HG02840 (cell line): ENCODE measurements around the gene LMAN1.

Experiments
- ATAC-seq: cut with Tn5 transposase; IDR thresholded peaks from one replicate; pipeline ENCODE4 v1.9.1; 2021; ENCODE audit warnings: mild to moderate bottlenecking, moderate library complexity, moderate number of reproducible peaks; ENCODE audit not compliant: unreplicated experiment, low FRiP score

LMAN1 gene

GRCh38 chr18:59358712-59359575 is at the start of gene LMAN1:
TSS of gene LMAN1 (minus strand) at chr18:59359265. CDS start at chr18:59359244, 21 bp downstream.
- ATAC-seq: peak; percentile 94

- peak; percentile 65 for ATAC-seq
Measured at GRCh38 chr18:59402432-59403090, 43.5 kb upstream of the LMAN1 start.

GRCh38 chr18:59400407-59400806 is 41.3 kb upstream of the LMAN1 start:
- ATAC-seq: no peak

GRCh38 chr18:59395226-59396175 is 36.4 kb upstream of the LMAN1 start:
- no peak for ATAC-seq

- ATAC-seq: no peak
Measured at GRCh38 chr18:59393381-59393780, 34.3 kb upstream of the LMAN1 start.

GRCh38 chr18:59388817-59389216 is 29.8 kb upstream of the LMAN1 start:
- ATAC-seq: no peak

GRCh38 chr18:59387687-59388565 is 28.9 kb upstream of the LMAN1 start:
- no peak for ATAC-seq

- ATAC-seq: no peak
Measured at GRCh38 chr18:59386909-59387686, 28.0 kb upstream of the LMAN1 start.

- ATAC-seq: no peak
Measured at GRCh38 chr18:59385191-59385590, 26.1 kb upstream of the LMAN1 start.

GRCh38 chr18:59383851-59384250 is 24.8 kb upstream of the LMAN1 start:
- ATAC-seq: no peak

GRCh38 chr18:59382383-59382782 is 23.3 kb upstream of the LMAN1 start:
- no peak for ATAC-seq

GRCh38 chr18:59381949-59382348 is 22.9 kb upstream of the LMAN1 start:
- ATAC-seq: no peak

- ATAC-seq: no peak
Measured at GRCh38 chr18:59380706-59381105, 21.6 kb upstream of the LMAN1 start.

GRCh38 chr18:59379772-59380522 is 20.9 kb upstream of the LMAN1 start:
- no peak for ATAC-seq

- ATAC-seq: no peak
Measured at GRCh38 chr18:59377613-59378337, 18.7 kb upstream of the LMAN1 start.

- ATAC-seq: no peak
Measured at GRCh38 chr18:59376351-59376935, 17.4 kb upstream of the LMAN1 start.

GRCh38 chr18:59374128-59374527 is 15.1 kb upstream of the LMAN1 start:
- no peak for ATAC-seq
